Activated CD4-positive, alpha-beta T cell treated with anti-CD3 and anti-CD28 coated beads for 24 hours (primary cell): ENCODE data around the gene IFNL3.
"Not testable (repeated sequence)": the region's sequence is repeated elsewhere in the genome, so short reads cannot be mapped to it uniquely, and the experiment has no call there.

ENCODE experiments used
- DNase-seq, 2 donors: peaks; one replicate each; pipeline ENCODE4 v3.0.0-alpha.2; 2020; ENCODE audit warnings: low read depth in 2 of 2

The IFNL3 gene

GRCh38 chr19:39218230-39219007 is 26.4 kb downstream of the IFNL3 start:
- no peak for DNase-seq

- no peak for DNase-seq
These were observed 27.7 kb downstream of the IFNL3 start for GRCh38 chr19:39217094-39217493.

GRCh38 chr19:39215323-39215722 is 29.5 kb downstream of the IFNL3 start:
- not testable (repeated sequence) for DNase-seq

- peak; percentile 42 to 47 for DNase-seq
These were observed 32.4 kb downstream of the IFNL3 start for GRCh38 chr19:39212375-39212742.

GRCh38 chr19:39211731-39212374 is 33.0 kb downstream of the IFNL3 start:
- DNase-seq: no peak

- no peak for DNase-seq
These were observed 35.6 kb downstream of the IFNL3 start for GRCh38 chr19:39209196-39209595.

- DNase-seq: no peak
These were observed 36.5 kb downstream of the IFNL3 start for GRCh38 chr19:39208175-39208795.

- no peak for DNase-seq
These were observed 37.4 kb downstream of the IFNL3 start for GRCh38 chr19:39207293-39207836.

- no peak for DNase-seq
These were observed 38.7 kb downstream of the IFNL3 start for GRCh38 chr19:39206122-39206521.

- no peak for DNase-seq
These were observed 39.4 kb downstream of the IFNL3 start for GRCh38 chr19:39205449-39205764.

GRCh38 chr19:39203372-39204341 is 41.1 kb downstream of the IFNL3 start, which contains the start of gene SYCN:
Gene SYCN (minus strand): TSS chr19:39204263. CDS start chr19:39204254, 9 bp downstream.
- no peak for DNase-seq

- DNase-seq: no peak
These were observed 41.8 kb downstream of the IFNL3 start for GRCh38 chr19:39202998-39203355.

- DNase-seq: no peak
These were observed 44.0 kb downstream of the IFNL3 start for GRCh38 chr19:39200803-39201115.

- DNase-seq: no peak
These were observed 44.6 kb downstream of the IFNL3 start for GRCh38 chr19:39200066-39200802.

- DNase-seq: no peak
These were observed 45.8 kb downstream of the IFNL3 start for GRCh38 chr19:39199025-39199424.

- no peak for DNase-seq
These were observed 47.0 kb downstream of the IFNL3 start for GRCh38 chr19:39197808-39198207.

- no peak for DNase-seq
These were observed 47.8 kb downstream of the IFNL3 start, which contains the start of gene NCCRP1 for GRCh38 chr19:39196860-39197562. Gene NCCRP1 (plus strand): TSS chr19:39196964. CDS start chr19:39196983, 19 bp downstream.

GRCh38 chr19:39196320-39196719 is 48.5 kb downstream of the IFNL3 start:
- DNase-seq: no peak

GRCh38 chr19:39195755-39196154 is 49.1 kb downstream of the IFNL3 start:
- DNase-seq: no peak

GRCh38 chr19:39194832-39195542 is 49.8 kb downstream of the IFNL3 start:
- no peak for DNase-seq
